Keratinocyte (primary cell): ENCODE measurements around the gene ERFE.
"Not testable (repeated sequence)": the region's sequence is repeated elsewhere in the genome, so short reads cannot be mapped to it uniquely, and the experiment has no call there.

Experiments used
- EZH2 ChIP-seq: IDR thresholded peaks from one replicate; pipeline ENCODE4 v1.6.1; 2012; ENCODE audit warnings: inconsistent platforms, mild to moderate bottlenecking, low read length, moderate library complexity
- TF ChIP-seq, protein P1 (sequence below), 3 experiments: IDR thresholded peaks in 1 of 3; conservative IDR thresholded peaks in 1 of 3; optimal IDR thresholded peaks in 1 of 3; 2 replicates in 2 of 3; 3 replicates in 1 of 3; pipeline versions ENCODE3 to v1.5.1; 2011; ENCODE audit warnings: low read length in 3 of 3, mild to moderate bottlenecking in 3 of 3, moderate library complexity in 2 of 3, control low read depth in 1 of 3, inconsistent platforms in 1 of 3; ENCODE audit not compliant: insufficient read depth in 2 of 3; ENCODE audit errors: extremely low read depth in 1 of 3

DNA sequence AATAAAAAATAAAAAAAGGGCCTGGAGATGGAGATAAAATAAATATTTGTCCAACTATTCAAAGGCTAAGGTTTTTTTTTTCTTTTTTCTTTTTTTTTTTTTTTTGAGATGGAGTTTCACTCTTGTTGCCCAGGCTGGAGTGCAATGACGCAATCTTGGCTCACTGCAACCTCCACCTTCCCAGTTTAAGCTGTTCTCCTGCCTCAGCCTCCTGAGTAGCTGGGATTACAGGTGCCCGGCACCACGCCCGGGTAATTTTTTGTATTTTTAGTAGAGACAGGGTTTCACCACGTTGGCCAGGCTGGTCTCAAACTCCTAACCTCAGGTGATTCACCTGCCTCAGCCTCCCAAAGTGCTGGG is 12.3 kb downstream of the ERFE start:
- TF ChIP-seq, protein P1, sequence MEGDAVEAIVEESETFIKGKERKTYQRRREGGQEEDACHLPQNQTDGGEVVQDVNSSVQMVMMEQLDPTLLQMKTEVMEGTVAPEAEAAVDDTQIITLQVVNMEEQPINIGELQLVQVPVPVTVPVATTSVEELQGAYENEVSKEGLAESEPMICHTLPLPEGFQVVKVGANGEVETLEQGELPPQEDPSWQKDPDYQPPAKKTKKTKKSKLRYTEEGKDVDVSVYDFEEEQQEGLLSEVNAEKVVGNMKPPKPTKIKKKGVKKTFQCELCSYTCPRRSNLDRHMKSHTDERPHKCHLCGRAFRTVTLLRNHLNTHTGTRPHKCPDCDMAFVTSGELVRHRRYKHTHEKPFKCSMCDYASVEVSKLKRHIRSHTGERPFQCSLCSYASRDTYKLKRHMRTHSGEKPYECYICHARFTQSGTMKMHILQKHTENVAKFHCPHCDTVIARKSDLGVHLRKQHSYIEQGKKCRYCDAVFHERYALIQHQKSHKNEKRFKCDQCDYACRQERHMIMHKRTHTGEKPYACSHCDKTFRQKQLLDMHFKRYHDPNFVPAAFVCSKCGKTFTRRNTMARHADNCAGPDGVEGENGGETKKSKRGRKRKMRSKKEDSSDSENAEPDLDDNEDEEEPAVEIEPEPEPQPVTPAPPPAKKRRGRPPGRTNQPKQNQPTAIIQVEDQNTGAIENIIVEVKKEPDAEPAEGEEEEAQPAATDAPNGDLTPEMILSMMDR (optimal IDR thresholded peaks at IDR 0.05 in 1 of 3, IDR thresholded peaks at IDR 0.05 in 1 of 3, conservative IDR thresholded peaks at IDR 0.05 in 1 of 3; ENCODE audit: extremely low read depth in 1 of 3, insufficient read depth in 2 of 3, low read length in 3 of 3) = not testable (repeated sequence)
- not testable (repeated sequence) for TF ChIP-seq EZH2
